ENCODE measurements around the gene PDE11A.

- TF ChIP-seq CTCF (IDR thresholded peaks at IDR 0.05) (no peak), POLR2A (IDR thresholded peaks at IDR 0.05) (no peak)
Measured at GRCh38 chr2:177735318-177735803, 337.2 kb downstream of the PDE11A start.

Measured in uterus (tissue), 2 donors.